DND-41 (cell line): ENCODE results near the gene SMARCA1.

ENCODE experiments used
- ATAC-seq: fragments of 200-7000 bp; cut with Tn5 transposase; 3 replicates; pipeline ENCODE4 v1.9.1; 2021; ENCODE audit warnings: low read depth; ENCODE audit not compliant: insufficient read depth
- DNase-seq: peaks from one replicate; pipeline ENCODE4 v3.0.0-alpha.2; 2020
- H2AFZ ChIP-seq: 2 replicates; pipeline ENCODE4 v1.6.0; 2012; ENCODE audit warnings: low read depth, low read length
- H3K27ac ChIP-seq: 2 replicates; pipeline ENCODE4 v1.5.1; 2012; ENCODE audit warnings: low read length, inconsistent platforms
- H3K27me3 ChIP-seq: fragments of 200-600 bp; sonication (generic); 2 replicates; pipeline ENCODE4 v1.6.0; 2012; ENCODE audit warnings: low read length, mild to moderate bottlenecking, inconsistent platforms; ENCODE audit not compliant: insufficient read depth, poor library complexity
- H3K36me3 ChIP-seq: 2 replicates; pipeline ENCODE4 v1.5.1; 2012; ENCODE audit warnings: low read length, inconsistent platforms; ENCODE audit not compliant: insufficient read depth
- H3K4me1 ChIP-seq: 2 replicates; pipeline ENCODE4 v1.5.1; 2012; ENCODE audit warnings: mild to moderate bottlenecking, low read length; ENCODE audit not compliant: insufficient read depth
- H3K4me2 ChIP-seq: 2 replicates; pipeline ENCODE4 v1.6.0; 2012; ENCODE audit warnings: mild to moderate bottlenecking, moderate library complexity, low read length, inconsistent platforms; ENCODE audit not compliant: insufficient read depth
- H3K4me3 ChIP-seq, 2 experiments: fragments of 200-600 bp in 1 of 2; shearing (Covaris generic) in 1 of 2; 2 replicates each; pipeline ENCODE4 v1.5.1; 2012 to 2016; ENCODE audit warnings: inconsistent platforms in 2 of 2, low read length in 2 of 2, mild to moderate bottlenecking in 2 of 2, low read depth in 1 of 2, moderate library complexity in 1 of 2
- H3K79me2 ChIP-seq: 2 replicates; pipeline ENCODE4 v1.6.0; 2012; ENCODE audit warnings: low read length, inconsistent platforms; ENCODE audit not compliant: insufficient read depth
- H3K9ac ChIP-seq: 2 replicates; pipeline ENCODE4 v1.6.0; 2012; ENCODE audit warnings: low read depth, mild to moderate bottlenecking, inconsistent platforms, low read length, moderate library complexity
- H3K9me3 ChIP-seq: 2 replicates; pipeline ENCODE4 v1.5.1; 2012; ENCODE audit warnings: low read length, moderate library complexity, mild to moderate bottlenecking, inconsistent platforms; ENCODE audit not compliant: insufficient read depth, severe bottlenecking
- H4K20me1 ChIP-seq: 2 replicates; pipeline ENCODE4 v1.6.0; 2012; ENCODE audit warnings: low read length; ENCODE audit not compliant: insufficient read depth
- EZH2 ChIP-seq: IDR thresholded peaks from 3 replicates; pipeline ENCODE4 v1.6.1; 2012; ENCODE audit warnings: borderline replicate concordance, low read depth, mild to moderate bottlenecking, moderate library complexity, low read length, inconsistent platforms; ENCODE audit not compliant: severe bottlenecking
- TF ChIP-seq, protein P1 (sequence below): IDR thresholded peaks from 2 replicates; pipeline ENCODE4 v1.5.1; 2012; ENCODE audit warnings: borderline replicate concordance, low read length, moderate library complexity, mild to moderate bottlenecking; ENCODE audit not compliant: poor library complexity, severe bottlenecking; ENCODE audit errors: extremely low read depth

Gene SMARCA1

DNA sequence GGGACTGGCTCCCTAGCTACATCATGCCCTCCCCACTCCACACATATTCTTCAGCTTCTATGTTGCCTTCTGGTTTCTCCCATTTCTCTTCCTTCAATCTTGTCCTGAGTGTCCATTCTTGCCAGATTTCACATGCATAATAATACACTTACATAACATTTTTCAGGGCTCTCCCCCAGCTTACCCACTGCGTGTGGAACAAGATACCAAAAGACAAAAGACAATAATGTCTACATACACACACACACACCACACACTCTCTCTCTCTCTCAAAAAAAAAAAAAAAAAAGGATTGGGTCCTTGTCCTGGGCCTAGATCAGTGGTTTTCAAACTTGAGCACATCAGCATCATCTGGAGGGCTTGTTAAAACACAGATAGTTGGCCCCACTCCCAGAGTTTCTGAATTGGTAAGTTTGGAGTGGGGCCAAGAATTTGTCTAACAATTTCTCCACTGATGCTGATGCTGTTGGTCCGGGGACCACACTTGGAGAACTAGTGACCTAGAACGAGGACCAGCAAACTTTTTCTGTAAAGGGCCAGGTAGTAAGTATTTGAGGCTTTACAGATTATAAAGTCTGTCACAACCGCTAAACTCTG is 6.5 kb upstream of the SMARCA1 start:
- H3K27ac ChIP-seq, result no peak overlapping the region
- TF ChIP-seq, protein P1, sequence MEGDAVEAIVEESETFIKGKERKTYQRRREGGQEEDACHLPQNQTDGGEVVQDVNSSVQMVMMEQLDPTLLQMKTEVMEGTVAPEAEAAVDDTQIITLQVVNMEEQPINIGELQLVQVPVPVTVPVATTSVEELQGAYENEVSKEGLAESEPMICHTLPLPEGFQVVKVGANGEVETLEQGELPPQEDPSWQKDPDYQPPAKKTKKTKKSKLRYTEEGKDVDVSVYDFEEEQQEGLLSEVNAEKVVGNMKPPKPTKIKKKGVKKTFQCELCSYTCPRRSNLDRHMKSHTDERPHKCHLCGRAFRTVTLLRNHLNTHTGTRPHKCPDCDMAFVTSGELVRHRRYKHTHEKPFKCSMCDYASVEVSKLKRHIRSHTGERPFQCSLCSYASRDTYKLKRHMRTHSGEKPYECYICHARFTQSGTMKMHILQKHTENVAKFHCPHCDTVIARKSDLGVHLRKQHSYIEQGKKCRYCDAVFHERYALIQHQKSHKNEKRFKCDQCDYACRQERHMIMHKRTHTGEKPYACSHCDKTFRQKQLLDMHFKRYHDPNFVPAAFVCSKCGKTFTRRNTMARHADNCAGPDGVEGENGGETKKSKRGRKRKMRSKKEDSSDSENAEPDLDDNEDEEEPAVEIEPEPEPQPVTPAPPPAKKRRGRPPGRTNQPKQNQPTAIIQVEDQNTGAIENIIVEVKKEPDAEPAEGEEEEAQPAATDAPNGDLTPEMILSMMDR, result no peak
- no peak for TF ChIP-seq EZH2
- ATAC-seq (no peak), DNase-seq (no peak)
- H3K4me3 ChIP-seq, result no peak overlapping the region
- no peaks in the 10 kb centered on the region for H4K20me1 ChIP-seq
- H3K4me1 ChIP-seq, result no peaks in the 10 kb centered on the region
- H3K36me3 ChIP-seq, result no peaks in the 10 kb centered on the region
- no peaks in the 10 kb centered on the region for H3K9me3 ChIP-seq
- H3K9ac ChIP-seq, result no peak overlapping the region
- no peaks in the 10 kb centered on the region for H3K79me2 ChIP-seq
- H2AFZ ChIP-seq, result no peak overlapping the region
- H3K4me2 ChIP-seq, result no peak overlapping the region
- H3K27me3 ChIP-seq, result no peaks in the 10 kb centered on the region

DNA sequence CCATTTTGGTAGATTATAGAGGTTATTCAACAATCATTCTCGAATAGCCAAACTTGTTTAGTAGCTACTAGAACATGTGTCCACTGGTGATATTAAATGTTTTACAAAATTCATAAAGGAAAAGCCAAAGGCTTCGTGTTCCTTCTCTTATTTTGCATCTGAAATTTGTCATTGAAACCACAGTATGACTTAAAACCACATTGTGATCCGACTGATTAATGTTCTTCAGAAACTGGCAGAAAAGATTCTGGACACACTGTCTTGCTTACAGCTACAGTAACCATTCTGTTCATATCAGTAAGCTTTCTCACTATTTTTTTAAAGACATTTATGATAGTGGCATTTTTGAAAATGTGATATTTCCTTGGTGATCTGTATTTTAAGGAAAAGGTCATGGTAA is 2.6 kb upstream of the SMARCA1 start:
- H2AFZ ChIP-seq, result no peak overlapping the region
- H3K9ac ChIP-seq, result no peak overlapping the region
- H3K27me3 ChIP-seq, result no peaks in the 10 kb centered on the region
- H3K79me2 ChIP-seq, result no peaks in the 10 kb centered on the region
- TF ChIP-seq, protein P1, result no peak
- H3K4me3 ChIP-seq, result no peak overlapping the region
- no peaks in the 10 kb centered on the region for H3K36me3 ChIP-seq
- no peak overlapping the region for H3K27ac ChIP-seq
- no peak for DNase-seq
- no peak for ATAC-seq
- H3K4me1 ChIP-seq, result no peaks in the 10 kb centered on the region
- no peak overlapping the region for H3K4me2 ChIP-seq
- no peaks in the 10 kb centered on the region for H4K20me1 ChIP-seq
- H3K9me3 ChIP-seq, result no peaks in the 10 kb centered on the region

DNA sequence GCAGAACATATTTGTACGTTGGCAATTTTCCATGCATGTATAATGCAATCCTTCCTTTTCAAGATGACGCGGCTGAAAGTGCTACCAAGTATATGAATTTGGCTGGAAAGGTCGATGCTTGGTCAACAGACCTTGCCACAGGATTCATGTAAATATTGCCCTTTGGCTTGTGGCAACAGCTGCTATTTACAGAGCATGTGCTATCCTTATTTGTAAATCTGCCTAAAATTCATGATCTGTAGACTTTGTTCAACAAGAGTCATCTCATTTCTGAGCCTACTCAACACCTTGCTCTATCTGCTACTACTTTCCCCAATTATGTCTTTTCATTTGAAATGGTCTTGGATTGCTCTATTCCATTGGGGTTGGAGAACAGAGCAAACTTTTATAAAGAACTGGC is 1.9 kb upstream of the SMARCA1 start:
- Histone ChIP-seq H3K9me3 (no peaks in the 10 kb centered on the region), H3K4me1 (no peaks in the 10 kb centered on the region), H3K9ac (no peak overlapping the region), H3K79me2 (no peaks in the 10 kb centered on the region), H3K4me3 (no peak overlapping the region), H3K4me2 (no peak overlapping the region), H3K36me3 (no peaks in the 10 kb centered on the region), H3K27me3 (no peaks in the 10 kb centered on the region), H2AFZ (no peak overlapping the region), H3K27ac (no peak overlapping the region), H4K20me1 (no peaks in the 10 kb centered on the region)
- no peak for DNase-seq
- ATAC-seq, result no peak
- no peak for TF ChIP-seq EZH2

DNA sequence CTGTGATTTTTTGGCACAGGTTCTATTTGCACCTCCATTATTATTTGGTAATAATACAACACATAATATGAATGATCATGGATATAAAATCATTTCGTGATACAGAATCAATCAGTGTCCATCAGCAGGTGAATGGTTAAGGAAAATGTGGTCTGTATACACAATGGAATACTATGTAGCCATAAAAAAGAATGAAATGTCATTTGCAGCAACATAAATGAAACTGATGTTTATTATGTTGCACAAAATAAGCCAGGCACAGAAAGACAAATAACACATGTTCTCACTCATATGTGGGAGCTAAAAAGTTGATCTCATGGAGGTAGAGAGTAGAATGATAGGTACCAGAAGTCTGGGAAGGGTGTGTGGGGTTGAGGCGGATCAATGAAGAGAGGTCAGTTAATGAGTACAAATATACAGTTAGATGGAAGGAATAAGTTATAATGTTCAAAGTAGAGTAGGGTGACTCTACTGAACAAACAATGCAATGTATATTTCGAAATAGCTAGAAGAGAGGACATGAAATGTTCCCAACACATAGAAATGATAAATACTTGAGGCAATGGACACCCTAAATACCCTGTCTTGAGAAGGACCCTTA is 1.1 kb upstream of the SMARCA1 start:
- Histone ChIP-seq H3K27me3 (no peaks in the 10 kb centered on the region), H3K36me3 (no peaks in the 10 kb centered on the region), H2AFZ (no peak overlapping the region), H3K9ac (no peak overlapping the region), H3K9me3 (no peaks in the 10 kb centered on the region), H3K79me2 (no peaks in the 10 kb centered on the region), H3K27ac (no peak overlapping the region), H3K4me1 (no peaks in the 10 kb centered on the region), H4K20me1 (no peaks in the 10 kb centered on the region), H3K4me2 (no peak overlapping the region), H3K4me3 (no peak overlapping the region)
- TF ChIP-seq EZH2, result no peak
- TF ChIP-seq, protein P1, result no peak
- DNase-seq (no peak), ATAC-seq (no peak)
